Stimulated activated effector memory CD8-positive, alpha-beta T cell treated with anti-CD3 and anti-CD28 coated beads, Interleukin-12 subunit alpha, Interleukin-12 subunit beta, amount 100 ng/mL, for 72 hours (primary cell): Measurements from ENCODE around the gene NGEF.

ENCODE experiments used
- ATAC-seq: fragments of 150-1000 bp; cut with Tn5 transposase; 2 replicates; pipeline ENCODE4 v1.10.0; 2021
- DNase-seq, 2 donors: peaks; one replicate each; pipeline ENCODE4 v3.0.0; 2021 to 2022; ENCODE audit warnings: low spot score in 2 of 2
- H3K27ac Mint-ChIP-seq: one replicate; pipeline ENCODE4 v1.8.0; 2022; ENCODE audit warnings: mild to moderate bottlenecking, mixed read lengths
- H3K36me3 Mint-ChIP-seq: one replicate; pipeline ENCODE4 v1.8.0; 2022; ENCODE audit warnings: mild to moderate bottlenecking, mixed read lengths
- H3K4me1 Mint-ChIP-seq: one replicate; pipeline ENCODE4 v1.8.0; 2022; ENCODE audit warnings: mixed read lengths
- H3K4me3 Mint-ChIP-seq: one replicate; pipeline ENCODE4 v1.8.0; 2022; ENCODE audit warnings: mild to moderate bottlenecking, mixed read lengths
- H3K9me3 Mint-ChIP-seq: one replicate; pipeline ENCODE4 v1.8.0; 2022; ENCODE audit warnings: mixed read lengths

The NGEF gene

DNA sequence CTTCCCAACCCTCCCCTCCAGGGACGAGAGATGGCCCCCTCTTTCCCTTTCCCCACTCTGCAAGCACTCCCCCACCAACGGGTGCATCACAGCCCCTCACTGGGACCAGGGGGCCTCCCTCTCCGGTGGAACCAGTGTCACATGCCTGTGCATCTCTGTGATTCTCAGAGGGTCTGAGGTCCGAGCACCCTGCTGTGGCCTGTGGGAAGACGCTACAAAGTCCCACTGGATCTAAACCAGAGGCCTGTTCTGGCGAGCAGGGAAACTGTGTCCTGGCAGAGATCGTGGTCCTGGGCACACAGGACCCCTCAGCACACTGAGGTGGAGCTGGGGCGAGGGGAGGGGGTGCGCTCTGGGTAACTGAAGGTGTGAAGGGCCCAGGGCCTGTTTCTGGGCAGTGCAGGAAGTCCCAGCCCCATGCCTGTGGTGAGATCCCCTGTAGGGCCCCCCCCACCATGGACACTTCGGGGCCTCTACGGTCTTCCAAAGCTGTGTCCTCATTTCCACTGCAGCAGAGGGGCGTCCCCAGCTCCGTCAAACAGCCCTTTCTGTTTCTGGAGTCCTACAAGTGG, 135.0 kb downstream of the NGEF start:
- Mint-ChIP-seq H3K36me3 (no peaks in the 10 kb centered on the region), H3K4me3 (peak overlapping the region; percentile 39)
- ATAC-seq, result no peak

DNA sequence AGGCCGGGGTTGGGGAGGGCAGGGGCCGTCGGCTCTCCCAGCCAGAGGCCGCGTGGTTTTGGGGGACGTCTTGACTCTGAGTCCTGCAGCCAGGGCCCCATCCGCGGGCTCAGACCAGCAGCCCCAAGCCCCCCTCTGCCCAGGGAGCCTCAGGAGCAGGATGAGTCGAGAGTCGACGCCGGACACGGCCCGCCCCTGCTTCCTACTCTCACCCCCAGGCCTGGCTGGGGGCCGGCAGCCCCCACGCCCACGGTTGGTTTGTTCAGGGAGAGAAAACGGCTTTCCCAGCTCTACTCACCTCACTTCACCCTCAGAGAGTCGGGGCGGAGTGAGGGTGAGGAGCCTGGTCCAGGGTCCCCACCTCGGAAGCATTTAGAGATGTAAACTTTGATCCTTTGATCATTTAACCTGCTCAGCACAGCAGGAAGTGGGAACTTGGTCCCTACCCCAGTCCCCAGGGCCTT, 136.0 kb downstream of the NGEF start:
- no peak overlapping the region for H3K27ac Mint-ChIP-seq
- ATAC-seq (no peak), DNase-seq (no peak)
- no peaks in the 10 kb centered on the region for H3K9me3 Mint-ChIP-seq
- peak overlapping the region; percentile 39 for H3K4me3 Mint-ChIP-seq
- peaks cover 15% of the 10 kb centered on the region for H3K4me1 Mint-ChIP-seq
- H3K36me3 Mint-ChIP-seq, result no peaks in the 10 kb centered on the region

More for the DNA sequence above, 135.0 kb downstream of the NGEF start:
- no peak for DNase-seq
- peaks cover 15% of the 10 kb centered on the region for H3K4me1 Mint-ChIP-seq
- H3K27ac Mint-ChIP-seq, result no peak overlapping the region
- H3K9me3 Mint-ChIP-seq, result no peaks in the 10 kb centered on the region

- Mint-ChIP-seq H3K9me3 (no peaks in the 10 kb centered on the region), H3K4me1 (peaks cover 15% of the 10 kb centered on the region), H3K27ac (no peak overlapping the region), H3K36me3 (no peaks in the 10 kb centered on the region), H3K4me3 (peak overlapping the region; percentile 53)
- no peak for DNase-seq
- ATAC-seq, result peak; percentile 43
Measured at GRCh38 chr2:232876161-232876977, 136.7 kb downstream of the NGEF start.

- DNase-seq (no peak), ATAC-seq (no peak)
- Mint-ChIP-seq H3K36me3 (no peaks in the 10 kb centered on the region), H3K27ac (no peak overlapping the region), H3K4me3 (peak overlapping the region; percentile 53), H3K4me1 (peaks cover 14% of the 10 kb centered on the region), H3K9me3 (no peaks in the 10 kb centered on the region)
Measured at GRCh38 chr2:232875256-232876121, 137.6 kb downstream of the NGEF start.

GRCh38 chr2:232874677-232875223, 138.3 kb downstream of the NGEF start:
- no peaks in the 10 kb centered on the region for H3K9me3 Mint-ChIP-seq
- no peaks in the 10 kb centered on the region for H3K36me3 Mint-ChIP-seq
- peak overlapping the region; percentile 53 for H3K4me3 Mint-ChIP-seq
- H3K4me1 Mint-ChIP-seq, result peaks cover 9% of the 10 kb centered on the region
- no peak for ATAC-seq
- DNase-seq, result no peak
- no peak overlapping the region for H3K27ac Mint-ChIP-seq

DNA sequence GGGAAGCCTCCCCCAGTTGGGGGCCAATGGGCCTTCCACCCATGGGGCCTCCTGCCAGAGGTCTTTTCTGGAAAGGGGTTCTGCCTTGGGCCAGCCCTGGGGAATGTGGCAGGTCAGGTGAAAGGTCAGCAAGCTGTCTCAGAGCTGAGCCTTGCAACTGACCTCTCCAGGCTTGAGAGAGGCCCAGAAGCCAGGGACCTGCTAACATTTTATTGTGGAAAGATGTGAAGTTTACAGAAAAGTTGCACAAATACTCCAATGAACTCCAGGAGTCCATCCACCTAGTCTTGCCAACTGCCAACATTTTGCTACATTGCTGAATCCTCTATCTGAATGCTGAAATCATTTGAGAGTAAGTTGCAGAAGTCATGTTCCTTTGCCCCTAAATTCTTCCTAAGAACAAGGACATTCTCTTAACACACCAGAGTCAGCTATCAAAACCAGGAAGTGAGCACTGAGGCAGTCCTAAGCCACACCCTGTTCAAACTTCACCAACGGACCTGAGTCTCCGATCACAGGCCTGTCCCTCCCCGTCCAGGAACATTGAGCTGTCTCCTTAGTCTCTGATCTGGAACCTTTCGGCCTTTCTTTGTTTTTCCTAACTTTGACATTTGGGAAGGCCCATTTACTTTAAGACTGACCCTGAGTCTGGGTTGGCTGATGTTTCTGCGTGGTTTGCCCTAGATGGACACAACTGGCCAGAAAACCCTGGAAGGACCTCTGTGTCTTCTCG, 139.0 kb downstream of the NGEF start:
- no peak for ATAC-seq
- Mint-ChIP-seq H3K4me3 (no peak overlapping the region), H3K9me3 (no peaks in the 10 kb centered on the region), H3K4me1 (peaks cover 9% of the 10 kb centered on the region), H3K36me3 (peaks cover 6% of the 10 kb centered on the region), H3K27ac (no peak overlapping the region)
- DNase-seq, result no peak

- ATAC-seq (no peak), DNase-seq (no peak)
- peaks cover 9% of the 10 kb centered on the region for H3K4me1 Mint-ChIP-seq
- H3K36me3 Mint-ChIP-seq, result peaks cover 7% of the 10 kb centered on the region
- H3K9me3 Mint-ChIP-seq, result no peaks in the 10 kb centered on the region
- peak overlapping the region; percentile 48 for H3K27ac Mint-ChIP-seq
- no peak overlapping the region for H3K4me3 Mint-ChIP-seq
Measured at GRCh38 chr2:232873292-232873908, 139.7 kb downstream of the NGEF start.

DNA sequence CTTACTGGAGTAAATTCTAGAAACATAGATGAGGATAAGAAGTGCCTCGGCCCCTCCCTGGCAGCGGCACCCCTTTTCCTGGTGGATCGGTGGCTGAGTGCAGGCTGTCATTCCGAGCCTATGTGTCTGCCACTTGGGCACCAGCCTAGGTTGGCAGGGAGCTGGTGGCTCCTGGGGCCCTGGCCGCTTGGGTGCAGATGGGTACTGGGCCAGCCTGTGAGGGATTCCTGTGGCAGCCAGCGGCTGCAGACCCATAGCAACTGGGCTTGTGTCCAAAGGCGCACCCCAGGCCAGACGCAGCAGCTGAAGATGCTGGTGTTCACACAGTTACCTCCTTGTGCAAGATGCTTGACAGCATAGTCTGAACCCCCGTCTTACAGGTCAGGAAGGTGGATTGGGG, 140.2 kb downstream of the NGEF start:
- no peak overlapping the region for H3K4me3 Mint-ChIP-seq
- no peak for ATAC-seq
- H3K27ac Mint-ChIP-seq, result peak overlapping the region; percentile 48
- DNase-seq, result no peak
- no peaks in the 10 kb centered on the region for H3K9me3 Mint-ChIP-seq
- peaks cover 7% of the 10 kb centered on the region for H3K36me3 Mint-ChIP-seq
- H3K4me1 Mint-ChIP-seq, result peaks cover 9% of the 10 kb centered on the region

DNA sequence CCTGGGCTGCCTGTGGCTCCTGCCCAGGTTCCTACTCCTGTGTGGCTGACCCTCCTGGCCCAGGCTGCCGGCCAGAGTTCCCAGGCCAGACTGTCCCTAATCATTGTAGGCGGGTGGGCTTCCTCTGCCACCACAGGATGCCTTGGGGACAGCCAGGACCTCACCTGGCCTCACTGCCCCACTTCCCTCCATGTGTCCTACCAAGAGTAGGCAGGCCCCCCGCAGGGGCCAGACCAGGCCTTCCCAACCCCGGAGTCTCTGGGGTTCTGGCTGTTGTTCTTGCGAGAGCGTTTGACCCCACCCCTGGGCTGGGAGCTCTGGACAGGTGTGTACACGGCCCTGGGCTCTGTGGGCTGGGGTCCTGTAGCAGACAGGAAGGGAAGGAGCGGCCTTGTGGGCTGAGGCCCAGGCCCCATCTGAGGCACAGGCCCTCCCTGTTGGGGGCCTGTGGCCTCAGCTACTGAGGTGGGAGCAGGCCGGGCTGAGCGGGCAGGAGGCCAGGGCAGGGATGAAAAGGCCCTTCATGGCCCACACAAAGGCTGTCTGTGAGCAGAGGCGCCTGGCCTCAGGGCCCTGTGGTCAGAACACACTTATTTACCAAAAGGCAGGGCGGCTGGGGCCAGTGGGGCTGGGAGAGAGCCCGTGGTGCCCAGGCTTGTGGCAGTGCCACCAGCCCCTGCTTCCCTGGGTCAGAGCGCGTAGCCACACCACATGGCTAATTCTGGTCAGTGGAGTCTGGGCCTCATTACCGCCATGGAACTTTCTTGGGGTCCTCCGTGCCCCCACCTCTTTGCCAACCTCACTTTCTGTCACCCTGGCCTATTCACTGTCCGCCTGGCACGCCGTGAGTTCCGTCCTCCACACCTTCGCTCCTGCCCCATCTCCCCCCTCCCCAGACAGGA, 141.0 kb downstream of the NGEF start:
- no peaks in the 10 kb centered on the region for H3K9me3 Mint-ChIP-seq
- ATAC-seq, result no peak
- peak overlapping the region; percentile 48 for H3K27ac Mint-ChIP-seq
- peaks cover 9% of the 10 kb centered on the region for H3K4me1 Mint-ChIP-seq
- no peak for DNase-seq
- H3K36me3 Mint-ChIP-seq, result peaks cover 7% of the 10 kb centered on the region
- no peak overlapping the region for H3K4me3 Mint-ChIP-seq

DNA sequence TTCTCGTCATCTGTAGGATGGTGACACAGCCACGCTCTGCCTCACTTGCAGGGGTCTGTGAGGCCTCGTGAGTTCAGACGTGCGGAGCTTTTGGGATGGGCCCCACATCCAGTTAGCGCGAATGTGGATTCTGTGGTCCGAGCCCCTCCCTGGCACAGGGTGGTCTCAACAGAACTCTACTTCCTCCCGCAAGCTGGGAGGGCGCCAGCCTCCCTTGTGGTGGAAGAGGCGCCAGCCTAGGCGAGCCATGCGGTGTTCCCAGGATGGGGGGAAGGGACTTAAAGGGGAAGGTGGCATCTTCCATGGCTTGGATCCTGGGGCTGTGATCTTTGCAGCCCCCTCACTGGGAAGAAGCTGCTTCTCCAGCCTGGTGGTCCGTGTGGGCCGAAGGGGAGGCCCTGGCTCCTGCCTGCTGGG, 141.6 kb downstream of the NGEF start:
- peaks cover 9% of the 10 kb centered on the region for H3K4me1 Mint-ChIP-seq
- no peak overlapping the region for H3K4me3 Mint-ChIP-seq
- H3K27ac Mint-ChIP-seq, result no peak overlapping the region
- no peaks in the 10 kb centered on the region for H3K9me3 Mint-ChIP-seq
- ATAC-seq (no peak), DNase-seq (no peak)
- H3K36me3 Mint-ChIP-seq, result peaks cover 7% of the 10 kb centered on the region

GRCh38 chr2:232870766-232871371, 142.2 kb downstream of the NGEF start:
- H3K9me3 Mint-ChIP-seq, result no peaks in the 10 kb centered on the region
- H3K36me3 Mint-ChIP-seq, result peaks cover 7% of the 10 kb centered on the region
- no peak overlapping the region for H3K27ac Mint-ChIP-seq
- DNase-seq (no peak), ATAC-seq (no peak)
- H3K4me1 Mint-ChIP-seq, result peaks cover 9% of the 10 kb centered on the region
- H3K4me3 Mint-ChIP-seq, result no peak overlapping the region

DNA sequence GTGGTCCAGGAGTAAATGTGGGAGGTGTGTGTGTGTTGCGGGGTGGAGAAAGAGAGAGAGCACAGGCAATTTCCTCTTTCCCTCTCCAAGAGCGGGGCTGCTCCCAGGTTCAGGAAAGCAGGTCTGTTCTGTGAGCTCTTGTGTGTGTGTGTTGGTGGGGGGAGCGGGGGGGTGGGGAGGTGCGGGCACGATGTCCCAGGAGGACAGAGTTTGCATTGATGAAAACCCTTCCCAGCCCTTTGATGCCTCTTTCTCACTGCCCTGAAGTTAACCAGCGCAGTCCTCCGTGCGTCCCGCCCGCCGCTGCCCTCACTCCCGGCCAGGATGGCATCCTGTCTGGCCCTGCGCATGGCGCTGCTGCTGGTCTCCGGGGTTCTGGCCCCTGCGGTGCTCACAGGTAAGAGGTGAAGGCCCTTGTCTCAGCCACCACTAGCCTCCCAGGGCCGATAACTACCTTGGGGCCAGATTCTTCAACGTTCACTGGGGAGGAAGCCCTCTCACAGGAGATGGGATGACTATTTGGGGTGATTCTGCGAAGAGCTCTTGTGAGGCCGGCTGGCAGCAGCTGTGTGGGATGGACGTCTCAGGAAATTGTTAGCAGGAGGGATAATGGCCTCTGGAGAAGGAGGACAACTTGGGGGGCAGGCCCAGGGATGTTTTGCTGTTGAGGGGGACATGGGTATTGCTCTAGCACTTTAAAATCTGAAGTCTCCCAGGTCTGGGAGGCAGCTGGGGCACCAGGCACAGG, 142.9 kb downstream of the NGEF start, which contains the start of gene SNORC:
TSS of gene SNORC (plus strand) at position 247 of the 748 bp plus-strand sequence. CDS start at position 325, 78 bp downstream.
- H3K4me1 Mint-ChIP-seq, result peaks cover 4% of the 10 kb centered on the region
- ATAC-seq (no peak), DNase-seq (no peak)
- H3K4me3 Mint-ChIP-seq, result no peak within 1 kb of the TSS
- H3K27ac Mint-ChIP-seq, result no peak within 1 kb of the TSS
- no peaks in the 10 kb centered on the region for H3K9me3 Mint-ChIP-seq
- H3K36me3 Mint-ChIP-seq, result peaks cover 7% of the 10 kb centered on the region
